ENCODE measurements around the gene INO80E.

The INO80E gene

GRCh38 chr16:29961479-29962343, 34.3 kb upstream of the INO80E start, which contains the start of gene TMEM219:
TSS of gene TMEM219 (plus strand) at chr16:29962079. CDS start at chr16:29963144, 1,065 bp downstream.
- Histone ChIP-seq H3K27me3 (ENCODE audit: insufficient read depth, poor library complexity, severe bottlenecking) (no peaks in the 10 kb centered on the region), H3K4me3 (replicated peaks; ENCODE audit: insufficient read depth, low read length) (peak within 1 kb of the TSS; percentile 85), H3K27ac (replicated peaks) (peak within 1 kb of the TSS; percentile 81)
- peak; percentile 83 to 84 for DNase-seq (ENCODE audit: low read depth in 1 of 2, low spot score in 1 of 2)
- TF ChIP-seq REST (IDR thresholded peaks at IDR 0.05; ENCODE audit: insufficient replicate concordance, low read depth) = peak; percentile 21
- no peak for TF ChIP-seq GABPA (IDR thresholded peaks at IDR 0.05; ENCODE audit: low read depth)
- TF ChIP-seq POLR2AphosphoS5 (IDR thresholded peaks at IDR 0.05; ENCODE audit: low read depth) = peak; percentile 37; the same call in 1 of the 2 replicates
- no peak for TF ChIP-seq SPI1 (IDR thresholded peaks at IDR 0.05; ENCODE audit: borderline replicate concordance, low read depth)

GRCh38 chr16:29962344-29962994, 33.6 kb upstream of the INO80E start:
- Histone ChIP-seq H3K27me3 (ENCODE audit: insufficient read depth, poor library complexity, severe bottlenecking) (no peaks in the 10 kb centered on the region), H3K4me3 (replicated peaks; ENCODE audit: insufficient read depth, low read length) (peak overlapping the region; percentile 85), H3K27ac (replicated peaks) (peak overlapping the region; percentile 81)
- TF ChIP-seq POLR2AphosphoS5 (IDR thresholded peaks at IDR 0.05; ENCODE audit: low read depth) (no peak), SPI1 (IDR thresholded peaks at IDR 0.05; ENCODE audit: borderline replicate concordance, low read depth) (0 out of 2 replicates have a peak, but pooled peaks have one; percentile 3)
- DNase-seq (ENCODE audit: low read depth in 1 of 2, low spot score in 1 of 2) = peak in 1 of 2 experiments; percentile 30

GRCh38 chr16:29963021-29963743, 32.9 kb upstream of the INO80E start:
- Histone ChIP-seq H3K4me3 (replicated peaks; ENCODE audit: insufficient read depth, low read length) (no peak overlapping the region; the same call in 1 of the 2 replicates), H3K27me3 (ENCODE audit: insufficient read depth, poor library complexity, severe bottlenecking) (no peaks in the 10 kb centered on the region), H3K27ac (replicated peaks) (peak overlapping the region; percentile 81; the same call in 1 of the 2 replicates)
- no peak for DNase-seq (ENCODE audit: low read depth in 1 of 2, low spot score in 1 of 2)
- TF ChIP-seq GABPA (IDR thresholded peaks at IDR 0.05; ENCODE audit: low read depth) (no peak), SPI1 (IDR thresholded peaks at IDR 0.05; ENCODE audit: borderline replicate concordance, low read depth) (no peak), POLR2AphosphoS5 (IDR thresholded peaks at IDR 0.05; ENCODE audit: low read depth) (no peak), REST (IDR thresholded peaks at IDR 0.05; ENCODE audit: insufficient replicate concordance, low read depth) (no peak), CTCF (IDR thresholded peaks at IDR 0.05; ENCODE audit: insufficient read depth, low read length) (no peak)

- Histone ChIP-seq H3K27ac (replicated peaks) (no peak overlapping the region), H3K27me3 (ENCODE audit: insufficient read depth, poor library complexity, severe bottlenecking) (no peaks in the 10 kb centered on the region), H3K4me3 (replicated peaks; ENCODE audit: insufficient read depth, low read length) (no peak overlapping the region)
- DNase-seq (ENCODE audit: low read depth in 1 of 2, low spot score in 1 of 2) = no peak
- TF ChIP-seq SPI1 (IDR thresholded peaks at IDR 0.05; ENCODE audit: borderline replicate concordance, low read depth) = no peak
- no peak for TF ChIP-seq POLR2AphosphoS5 (IDR thresholded peaks at IDR 0.05; ENCODE audit: low read depth)
- no peak for TF ChIP-seq CTCF (IDR thresholded peaks at IDR 0.05; ENCODE audit: insufficient read depth, low read length)
- no peak for TF ChIP-seq GABPA (IDR thresholded peaks at IDR 0.05; ENCODE audit: low read depth)
- no peak for TF ChIP-seq REST (IDR thresholded peaks at IDR 0.05; ENCODE audit: insufficient replicate concordance, low read depth)
Observed at GRCh38 chr16:29968205-29968604, 27.8 kb upstream of the INO80E start.
